Neural crest cell (in vitro differentiated cells): ENCODE data around the gene SUSD4. TPM values are rescaled to one million over a fixed set of nuclear protein-coding genes. Genes with fewer than 3 reads are reported as not detected.

ENCODE experiments used
- DNase-seq: peaks from one replicate; pipeline ENCODE4 v3.0.0; 2021; ENCODE audit warnings: low read depth, mixed read lengths, low spot score
- H3K27ac Mint-ChIP-seq: one replicate; pipeline ENCODE4 v1.8.0; 2021; ENCODE audit warnings: mild to moderate bottlenecking, mixed read lengths; ENCODE audit not compliant: unreplicated experiment
- H3K27me3 Mint-ChIP-seq: 2 replicates; pipeline ENCODE4 v1.8.0; 2021; ENCODE audit warnings: low read depth, mild to moderate bottlenecking, mixed read lengths
- H3K36me3 Mint-ChIP-seq: 2 replicates; pipeline ENCODE4 v1.8.0; 2021; ENCODE audit warnings: low read depth, mild to moderate bottlenecking, mixed read lengths
- H3K4me1 Mint-ChIP-seq: 2 replicates; pipeline ENCODE4 v1.8.0; 2021; ENCODE audit warnings: mixed read lengths
- H3K4me3 Mint-ChIP-seq: one replicate; pipeline ENCODE4 v1.8.0; 2021; ENCODE audit warnings: mild to moderate bottlenecking, mixed read lengths
- H3K9me3 Mint-ChIP-seq: 2 replicates; pipeline ENCODE4 v1.8.0; 2021; ENCODE audit warnings: mixed read lengths
- CTCF ChIP-seq: fragments of 200-600 bp; sonication (generic); conservative IDR thresholded peaks from 2 replicates; pipeline ENCODE4 v1.5.0; 2021; ENCODE audit warnings: antibody characterized with exemption, mild to moderate bottlenecking
- total RNA-seq: library from RNA; stranded (reverse); gene quantifications from 2 replicates; pipeline ENCODE4 v1.2.1, GENCODE V29; 2021

Gene SUSD4
- total RNA-seq, 1 donor from 2014 or later = 0.56 TPM

DNA sequence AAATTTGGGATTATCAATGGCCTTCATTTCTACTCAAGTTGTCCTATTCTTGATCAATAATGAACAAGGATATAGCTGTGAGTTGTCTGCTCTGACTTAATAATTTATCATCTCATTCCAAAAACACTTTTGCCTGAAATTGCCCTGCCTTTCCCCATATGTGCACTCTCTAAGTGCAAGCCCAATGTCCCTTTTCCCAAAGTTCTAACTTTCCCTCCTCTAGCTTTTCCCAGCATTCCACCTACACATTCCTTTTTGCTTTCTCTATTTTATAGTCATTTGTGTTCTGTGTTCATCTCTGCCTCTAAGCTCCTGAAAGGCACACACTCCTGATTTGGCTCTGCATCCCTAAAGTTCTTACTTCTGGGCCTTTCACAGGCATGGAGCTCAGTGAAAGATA is 34.7 kb downstream of the SUSD4 start:
- H3K27me3 Mint-ChIP-seq = peaks cover 18% of the 10 kb centered on the region
- H3K27ac Mint-ChIP-seq = no peak overlapping the region
- TF ChIP-seq CTCF = no peak
- H3K4me1 Mint-ChIP-seq = no peaks in the 10 kb centered on the region
- H3K4me3 Mint-ChIP-seq = no peak overlapping the region
- no peak for DNase-seq
- no peaks in the 10 kb centered on the region for H3K36me3 Mint-ChIP-seq
- peaks cover 2% of the 10 kb centered on the region for H3K9me3 Mint-ChIP-seq

DNA sequence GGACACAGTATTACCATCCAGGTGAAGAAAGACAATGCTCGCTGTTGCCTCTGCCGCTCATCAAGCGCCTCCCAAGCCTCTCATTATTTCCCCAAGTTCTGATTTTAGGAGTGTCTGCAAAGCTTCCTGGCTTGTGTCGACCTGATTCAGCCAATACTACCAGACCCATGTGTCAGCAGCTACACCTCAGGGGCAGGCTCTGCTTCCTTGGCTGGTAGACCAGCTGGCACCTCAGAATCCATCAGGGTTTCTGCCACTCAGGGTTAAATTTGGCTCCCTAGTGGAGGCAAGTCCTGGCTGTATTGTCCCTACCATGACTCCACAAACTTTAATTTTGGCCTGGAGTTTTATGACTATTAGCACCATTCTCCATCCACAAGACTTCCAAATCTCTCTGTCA is 35.4 kb downstream of the SUSD4 start:
- H3K4me3 Mint-ChIP-seq = no peak overlapping the region
- no peaks in the 10 kb centered on the region for H3K4me1 Mint-ChIP-seq
- TF ChIP-seq CTCF = no peak
- H3K9me3 Mint-ChIP-seq = peaks cover 2% of the 10 kb centered on the region
- DNase-seq = no peak
- H3K27ac Mint-ChIP-seq = no peak overlapping the region
- H3K36me3 Mint-ChIP-seq = no peaks in the 10 kb centered on the region
- peaks cover 15% of the 10 kb centered on the region for H3K27me3 Mint-ChIP-seq

DNA sequence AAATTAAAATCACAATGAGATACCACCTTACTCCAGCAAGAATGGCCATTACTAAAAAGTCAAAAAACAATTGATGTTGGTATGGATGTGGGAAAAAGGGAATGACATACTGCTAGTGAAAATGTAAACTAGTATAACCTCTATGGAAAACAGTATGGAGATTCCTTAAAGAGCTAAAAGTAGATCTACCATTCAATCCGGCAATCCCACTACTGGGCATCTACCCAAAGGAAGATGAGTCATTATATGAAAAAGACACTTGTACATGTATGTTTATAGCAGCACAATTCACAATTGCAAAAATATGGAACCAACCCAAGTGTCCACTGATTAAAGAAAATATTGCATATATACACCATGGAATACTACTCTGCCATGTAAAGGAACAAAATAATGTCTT is 37.2 kb downstream of the SUSD4 start:
- H3K27me3 Mint-ChIP-seq = peaks cover 19% of the 10 kb centered on the region
- no peaks in the 10 kb centered on the region for H3K4me1 Mint-ChIP-seq
- H3K9me3 Mint-ChIP-seq = peaks cover 2% of the 10 kb centered on the region

GRCh38 chr1:223323491-223324484 is 40.2 kb downstream of the SUSD4 start:
- Mint-ChIP-seq H3K27ac (no peak overlapping the region), H3K36me3 (no peaks in the 10 kb centered on the region), H3K9me3 (peaks cover 2% of the 10 kb centered on the region), H3K27me3 (peaks cover 14% of the 10 kb centered on the region), H3K4me3 (no peak overlapping the region), H3K4me1 (no peaks in the 10 kb centered on the region)
- DNase-seq = no peak
- no peak for TF ChIP-seq CTCF

More for the DNA sequence above, 37.2 kb downstream of the SUSD4 start:
- Mint-ChIP-seq H3K4me3 (no peak overlapping the region), H3K36me3 (no peaks in the 10 kb centered on the region), H3K27ac (no peak overlapping the region)
- TF ChIP-seq CTCF = no peak
- no peak for DNase-seq

DNA sequence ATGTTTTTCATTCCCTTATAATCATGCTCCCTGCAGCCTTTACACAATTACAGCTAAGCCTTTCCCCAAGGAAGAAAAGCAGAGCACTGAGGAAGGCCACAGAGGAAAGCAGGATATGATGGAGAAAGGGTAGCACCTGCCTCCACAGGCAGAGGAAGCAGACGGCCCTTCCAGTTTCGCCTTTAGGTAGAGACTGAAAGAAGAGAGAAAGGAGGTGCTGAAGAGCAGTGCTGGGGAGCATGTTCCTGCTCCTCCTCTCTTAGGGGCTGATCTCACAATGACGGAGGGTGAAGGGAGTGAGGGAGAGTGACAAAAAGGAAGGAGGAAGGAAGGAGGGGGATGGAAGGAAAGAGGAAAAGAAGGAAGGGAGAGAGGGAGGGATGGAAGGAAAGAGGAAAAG is 41.1 kb downstream of the SUSD4 start:
- DNase-seq = no peak
- Mint-ChIP-seq H3K27ac (no peak overlapping the region), H3K27me3 (peaks cover 11% of the 10 kb centered on the region), H3K36me3 (no peaks in the 10 kb centered on the region), H3K9me3 (peaks cover 2% of the 10 kb centered on the region), H3K4me1 (no peaks in the 10 kb centered on the region), H3K4me3 (no peak overlapping the region)
- TF ChIP-seq CTCF = no peak
